Vagina (tissue), 2 donors: ENCODE measurements around the gene DIAPH2.

ENCODE experiments used
- CTCF ChIP-seq, 3 experiments: fragments of 450-650 bp in 2 of 3; fragments of 200-600 bp in 1 of 3; sonication (generic) in 1 of 3; IDR thresholded peaks; one replicate each; pipeline ENCODE4 v1.5.1; 2017 to 2019; ENCODE audit warnings: antibody characterized with exemption in 3 of 3, mild to moderate bottlenecking in 2 of 3, moderate library complexity in 2 of 3
- POLR2A ChIP-seq, 2 donors: fragments of 450-650 bp; IDR thresholded peaks; one replicate each; pipeline ENCODE4 v1.6.1; 2017; ENCODE audit warnings: antibody characterized with exemption in 2 of 2, mild to moderate bottlenecking in 2 of 2, moderate library complexity in 2 of 2

- no peak for TF ChIP-seq CTCF (IDR thresholded peaks at IDR 0.05)
- no peak for TF ChIP-seq POLR2A (IDR thresholded peaks at IDR 0.05)
These were observed 717.0 kb downstream of the DIAPH2 start for GRCh38 chrX:97401586-97402136.
